Measurements from ENCODE around the gene SEC22A.

SEC22A gene

DNA sequence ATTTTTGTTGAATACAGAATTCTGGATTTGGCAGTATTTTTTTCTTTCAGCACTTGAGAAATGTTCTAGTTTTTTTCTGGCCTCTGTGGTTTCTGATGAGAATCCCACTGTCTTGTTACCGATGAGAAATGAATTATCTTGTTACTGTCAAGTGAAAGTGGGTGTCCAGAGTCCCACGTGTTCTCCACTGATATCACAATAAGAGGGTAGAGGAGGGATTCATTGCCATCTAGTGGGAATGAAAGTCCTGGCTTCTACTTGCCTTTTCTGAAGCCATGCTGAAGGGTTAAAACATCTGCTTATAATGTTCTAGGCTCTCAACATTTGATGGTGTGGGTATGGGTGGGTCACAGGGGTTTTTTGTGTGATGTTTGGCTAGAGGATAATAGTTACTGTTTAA is 66.1 kb downstream of the SEC22A start:
- no peak for DNase-seq

- no peak for DNase-seq
Observed at GRCh38 chr3:123270818-123271217, 69.1 kb downstream of the SEC22A start.

DNA sequence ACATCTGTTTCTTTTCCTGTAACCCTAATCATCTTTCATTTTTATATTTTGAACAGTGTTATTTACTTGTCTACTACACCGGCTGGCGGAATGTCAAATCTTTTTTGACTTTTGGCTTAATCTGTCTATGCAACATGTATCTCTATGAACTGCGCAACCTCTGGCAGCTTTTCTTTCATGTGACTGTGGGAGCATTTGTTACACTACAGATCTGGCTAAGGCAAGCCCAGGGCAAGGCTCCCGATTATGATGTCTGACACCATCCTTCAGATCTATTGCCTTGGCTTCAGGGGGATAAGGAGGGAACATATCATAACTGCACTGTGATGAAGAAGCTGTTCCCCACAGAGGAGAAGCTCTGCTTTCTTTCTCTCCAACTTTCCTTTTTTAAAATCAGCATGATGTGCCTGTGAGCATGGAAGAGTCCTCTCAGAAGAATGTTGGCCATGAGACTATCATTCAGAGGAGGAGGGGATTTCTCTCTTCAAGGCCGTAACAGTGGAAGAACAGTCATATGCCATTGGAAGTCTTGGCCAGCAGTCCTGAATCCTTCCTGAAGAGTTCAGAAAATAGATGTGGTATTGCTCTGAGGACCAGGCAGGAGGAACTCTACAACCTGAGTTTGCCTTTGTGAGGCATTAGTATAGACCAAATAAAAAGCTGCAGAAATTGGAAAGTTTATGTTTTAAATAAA is 69.9 kb downstream of the SEC22A start:
- no peak for DNase-seq

GRCh38 chr3:123272547-123272946 is 70.8 kb downstream of the SEC22A start:
- DNase-seq: no peak

- DNase-seq: no peak
Observed at GRCh38 chr3:123275691-123276090, 73.9 kb downstream of the SEC22A start.

GRCh38 chr3:123276346-123277006 is 74.7 kb downstream of the SEC22A start:
- DNase-seq: no peak

GRCh38 chr3:123277106-123277505 is 75.4 kb downstream of the SEC22A start:
- no peak for DNase-seq

- no peak for DNase-seq
Observed at GRCh38 chr3:123278446-123278845, 76.7 kb downstream of the SEC22A start.

- DNase-seq: no peak
Observed at GRCh38 chr3:123279121-123279520, 77.4 kb downstream of the SEC22A start.

DNA sequence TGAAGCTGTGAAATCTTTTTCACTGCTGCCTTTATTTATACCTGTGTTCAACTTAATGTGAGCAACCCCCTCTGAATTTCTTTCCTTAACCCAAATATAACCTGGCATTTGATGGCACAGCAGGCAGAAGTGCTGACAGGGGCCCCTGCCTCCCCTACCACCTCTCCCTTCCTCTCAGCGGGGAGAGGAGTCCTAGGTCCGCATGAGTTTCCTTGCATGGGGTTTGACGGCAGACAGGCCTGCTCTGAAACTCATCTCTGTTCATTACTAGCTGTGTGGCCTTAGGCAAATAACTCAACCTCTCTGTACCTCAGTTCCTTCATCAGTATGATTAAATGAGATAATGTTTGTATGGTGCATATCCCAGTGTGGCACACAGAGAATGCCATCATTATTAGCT is 79.7 kb downstream of the SEC22A start:
- DNase-seq: no peak

- no peak for DNase-seq
Observed at GRCh38 chr3:123281929-123282328, 80.2 kb downstream of the SEC22A start.

- no peak for DNase-seq
Observed at GRCh38 chr3:123282461-123282860, 80.7 kb downstream of the SEC22A start.

DNA sequence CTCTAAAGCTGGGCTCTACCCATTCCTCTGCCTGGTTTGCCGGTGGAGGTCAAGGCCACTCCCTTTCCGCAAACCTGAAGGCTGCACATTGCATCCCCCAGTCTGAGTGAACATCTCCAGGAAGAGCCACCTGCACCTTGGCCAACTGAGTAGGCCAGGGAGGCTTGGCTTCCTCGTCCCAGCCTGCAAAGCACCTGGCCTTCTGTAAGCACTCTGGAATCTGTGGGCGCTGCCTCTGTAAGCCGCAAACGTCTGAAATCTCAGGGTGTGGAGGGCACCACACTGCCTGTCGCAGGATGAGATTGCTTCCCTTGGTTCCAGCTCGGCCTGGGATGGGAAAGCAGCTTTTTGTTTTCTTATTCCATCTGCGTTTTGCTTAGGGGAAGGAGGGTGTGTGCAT is 81.3 kb downstream of the SEC22A start:
- DNase-seq: no peak

GRCh38 chr3:123283657-123284398 is 82.1 kb downstream of the SEC22A start:
- no peak for DNase-seq

DNA sequence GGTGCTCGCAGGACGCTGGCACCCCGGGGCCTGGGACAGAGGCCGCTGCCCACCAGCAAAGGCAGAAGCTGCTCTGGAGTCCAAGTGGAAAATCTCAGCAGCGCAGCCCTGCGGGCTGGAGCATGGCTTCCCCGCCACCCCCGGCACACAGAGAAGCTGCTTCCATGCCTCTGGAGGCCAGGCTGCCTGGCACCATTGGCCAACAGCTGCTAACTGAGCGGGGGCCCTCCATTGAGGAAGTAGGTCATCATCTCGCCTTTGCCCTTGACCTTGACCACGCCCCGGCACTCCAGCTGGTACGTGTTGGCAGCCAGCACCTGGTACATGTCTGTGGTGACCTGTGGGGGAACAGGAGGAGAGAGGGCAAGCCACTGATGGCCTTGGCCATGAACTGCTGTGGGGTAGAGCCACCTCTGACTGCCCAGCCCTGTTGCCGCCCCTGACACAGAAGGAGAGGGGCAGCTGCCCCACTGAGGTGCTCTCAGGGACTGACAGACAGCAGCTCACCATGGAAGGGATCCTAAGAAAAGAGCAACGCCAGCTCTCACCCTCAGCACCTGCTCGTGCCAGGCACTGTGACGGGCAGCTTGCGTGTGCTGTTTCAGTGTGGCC is 82.8 kb downstream of the SEC22A start:
- no peak for DNase-seq

- no peak for DNase-seq
Observed at GRCh38 chr3:123285066-123285465, 83.3 kb downstream of the SEC22A start.

GRCh38 chr3:123285479-123285878 is 83.7 kb downstream of the SEC22A start:
- DNase-seq: no peak

DNA sequence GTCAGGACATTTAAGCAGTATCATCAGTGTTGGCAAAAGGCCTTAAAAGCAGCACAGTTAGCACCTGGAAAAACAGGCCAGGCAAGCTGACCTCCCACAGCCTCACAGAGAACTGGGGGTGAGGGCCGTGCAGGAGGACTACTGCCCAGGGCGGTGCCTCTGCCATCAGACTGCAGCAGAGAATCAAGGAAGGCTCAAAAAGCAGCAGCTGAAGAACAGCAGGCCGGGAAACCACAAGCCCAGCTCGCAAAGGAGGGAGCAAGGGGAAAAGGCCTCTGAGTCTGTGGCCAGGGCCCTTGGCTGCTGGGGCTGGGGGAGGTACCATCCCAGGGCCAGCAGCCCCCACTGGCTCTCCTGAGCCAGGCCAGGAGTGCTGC is 84.2 kb downstream of the SEC22A start:
- no peak for DNase-seq

DNA sequence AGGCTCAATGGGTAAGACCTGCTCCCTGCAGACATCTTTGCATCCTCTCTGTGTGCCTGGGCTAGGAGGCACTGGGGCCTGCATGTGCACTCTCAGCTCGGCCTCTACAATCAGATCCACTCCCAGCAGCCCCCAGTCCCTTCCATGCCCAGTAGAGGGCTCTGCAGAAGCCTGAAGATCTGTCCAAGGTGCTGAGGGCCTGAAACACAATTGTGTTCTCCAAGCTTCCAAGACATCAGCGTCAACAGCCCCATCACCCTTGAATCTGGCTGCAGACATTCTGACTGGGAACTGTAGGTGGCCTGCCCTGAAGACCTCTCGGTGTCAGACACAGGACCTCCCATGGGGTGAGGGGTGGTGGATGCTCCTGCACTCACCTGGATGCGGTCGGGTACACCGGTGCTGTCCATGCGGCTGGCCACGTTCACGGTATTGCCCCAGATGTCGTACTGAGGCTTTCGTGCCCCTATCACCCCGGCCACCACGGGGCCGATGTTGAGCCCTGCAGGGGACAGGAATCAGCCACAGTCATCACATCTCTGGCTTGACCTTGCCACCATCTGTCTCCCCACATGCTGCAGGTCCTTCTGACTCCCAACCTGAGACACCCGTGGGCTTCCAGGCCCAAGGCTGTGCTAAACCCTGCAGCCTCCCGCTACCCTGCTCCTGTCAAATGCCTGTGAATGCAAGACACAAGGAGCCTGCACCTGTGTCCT is 84.7 kb downstream of the SEC22A start:
- peak in 1 of 14 donors; percentile 7 for DNase-seq

DNA sequence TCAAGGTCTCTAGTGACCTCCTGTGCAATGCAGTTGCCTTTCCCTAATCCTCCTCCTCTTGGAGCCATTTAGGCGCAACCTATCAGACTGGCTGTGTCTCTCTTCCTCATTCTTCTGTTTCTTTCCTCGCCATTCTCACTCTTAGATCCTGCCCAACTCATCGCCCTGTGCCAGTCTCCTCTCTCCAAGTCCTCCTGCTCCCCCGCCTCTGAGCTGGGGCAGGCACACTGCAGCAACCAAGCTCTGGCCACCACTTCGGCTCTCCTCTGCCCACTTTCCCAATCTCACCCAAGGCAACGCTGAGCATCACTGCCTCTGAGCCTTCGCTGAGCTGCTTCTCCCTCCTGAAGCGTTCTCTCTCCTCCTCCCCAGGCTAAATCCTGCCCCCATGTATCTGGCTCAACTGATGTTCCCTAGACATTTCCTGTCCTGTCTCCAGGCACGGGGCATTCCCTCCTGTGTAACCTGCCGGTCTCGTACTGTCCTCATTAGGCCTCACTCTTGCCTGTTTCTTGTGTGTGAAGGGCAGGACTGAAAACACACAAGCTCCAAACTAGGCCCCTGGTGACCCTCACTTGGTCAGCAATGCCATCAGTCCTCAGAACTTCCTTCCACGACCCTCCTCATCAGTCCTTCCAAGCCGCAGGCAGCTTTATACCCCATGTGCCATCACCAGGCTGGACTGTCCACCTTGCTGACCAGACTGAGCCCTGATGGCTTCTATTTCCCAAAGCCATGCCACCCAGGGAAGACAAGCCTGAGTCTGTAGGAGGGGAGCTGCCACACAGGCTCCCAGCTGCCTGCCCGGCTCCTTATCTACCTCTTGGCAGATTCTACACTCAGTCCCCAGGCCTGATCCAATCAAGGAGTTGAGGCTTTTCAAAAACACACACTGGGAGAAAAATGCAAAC is 85.6 kb downstream of the SEC22A start:
- no peak for DNase-seq

DNA sequence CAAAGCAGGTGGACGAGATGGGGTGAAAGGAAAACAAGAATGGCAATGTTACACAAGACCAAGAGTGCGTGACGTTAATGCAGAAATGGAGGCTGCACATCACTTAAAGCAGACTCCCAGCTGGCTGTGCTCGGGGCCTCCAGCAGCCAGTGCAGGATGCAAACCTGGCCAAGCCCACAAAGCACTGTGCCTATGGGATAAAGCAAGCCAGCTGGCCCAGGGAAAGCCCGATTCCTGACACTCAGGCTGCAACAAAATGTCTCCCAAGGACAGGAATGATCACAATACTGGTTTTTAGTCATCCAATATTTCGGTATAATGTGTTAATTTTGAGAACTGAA is 86.2 kb downstream of the SEC22A start:
- DNase-seq: no peak
